Transverse colon (tissue), 4 donors: Measurements from ENCODE around the gene SF1.

Experiments
- CTCF ChIP-seq, 5 experiments: fragments of 200-600 bp in 3 of 5; fragments of 450-650 bp in 2 of 5; sonication (generic) in 3 of 5; IDR thresholded peaks; 1 replicate in 2 of 5; 2 replicates in 3 of 5; pipeline ENCODE4 v1.5.1; 2016 to 2017; ENCODE audit warnings: antibody characterized with exemption in 5 of 5, inconsistent platforms in 3 of 5, mild to moderate bottlenecking in 2 of 5, moderate library complexity in 1 of 5
- EP300 ChIP-seq: sonication (generic); formaldehyde crosslinking; IDR thresholded peaks from one replicate; pipeline ENCODE4 v1.6.1; 2017; ENCODE audit warnings: antibody characterized with exemption, low read depth
- POLR2A ChIP-seq: fragments of 450-650 bp; IDR thresholded peaks from one replicate; pipeline ENCODE4 v1.6.1; 2016; ENCODE audit warnings: antibody characterized with exemption, mild to moderate bottlenecking, moderate library complexity
- POLR2AphosphoS5 ChIP-seq, 3 donors: sonication (generic); formaldehyde crosslinking; IDR thresholded peaks; one replicate each; pipeline ENCODE4 v1.6.1; 2016; ENCODE audit warnings: antibody characterized with exemption in 3 of 3

DNA sequence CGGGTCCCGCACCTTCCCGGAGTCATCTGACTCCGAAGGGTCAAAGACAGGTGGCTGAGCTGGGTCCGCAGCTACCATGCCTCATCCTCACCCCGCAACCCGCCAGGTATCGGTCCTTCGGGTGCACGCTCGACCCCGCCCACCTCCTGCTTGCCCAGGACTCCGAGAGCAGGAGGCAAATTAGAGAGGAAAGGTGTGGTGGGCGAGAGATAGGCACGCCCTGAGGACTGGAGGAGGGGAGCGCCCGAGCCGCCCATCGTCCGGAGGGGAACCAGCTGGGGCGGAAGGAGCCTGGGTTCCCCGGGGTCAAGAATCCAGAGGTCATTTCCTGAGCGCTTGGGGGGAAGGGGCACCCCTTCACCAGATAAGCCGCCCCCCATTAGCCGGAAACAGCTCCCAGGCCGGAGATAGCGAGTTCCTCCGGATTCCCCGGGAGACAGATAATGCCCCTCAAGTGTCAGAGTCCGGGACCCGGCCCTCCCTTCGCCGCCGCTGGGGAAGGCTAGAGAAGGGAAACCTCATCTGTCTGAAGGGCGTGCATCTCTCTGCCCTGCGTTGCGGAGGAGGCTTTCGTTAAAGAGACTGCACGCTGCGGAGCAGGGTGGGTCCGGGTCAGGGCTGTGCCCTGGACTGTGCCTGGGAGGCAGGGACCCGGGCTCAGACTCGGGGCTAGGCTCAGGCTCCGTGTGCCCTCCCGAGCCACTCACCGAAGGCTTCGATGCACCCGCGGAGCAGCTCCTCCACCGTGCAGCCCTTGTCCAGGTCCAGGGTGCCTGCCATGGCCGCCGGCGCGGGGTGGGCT lies 36.1 kb downstream of the SF1 start:
- TF ChIP-seq POLR2A (no peak), CTCF (IDR thresholded peaks at IDR 0.05) (no peak), POLR2AphosphoS5 (IDR thresholded peaks at IDR 0.05) (no peak), EP300 (no peak)
